DND-41 (cell line): ENCODE data around the gene THOC6.

ENCODE experiments used
- CTCF ChIP-seq: IDR thresholded peaks from 2 replicates; pipeline ENCODE4 v1.5.1; 2012; ENCODE audit warnings: borderline replicate concordance, low read length, moderate library complexity, mild to moderate bottlenecking; ENCODE audit not compliant: poor library complexity, severe bottlenecking; ENCODE audit errors: extremely low read depth
- EZH2 ChIP-seq: IDR thresholded peaks from 3 replicates; pipeline ENCODE4 v1.6.1; 2012; ENCODE audit warnings: borderline replicate concordance, low read depth, mild to moderate bottlenecking, moderate library complexity, low read length, inconsistent platforms; ENCODE audit not compliant: severe bottlenecking

- TF ChIP-seq CTCF (no peak), EZH2 (no peak)
Measured at GRCh38 chr16:3075523-3075915, 51.7 kb downstream of the THOC6 start.
